Measurements from ENCODE around the gene OBSCN.

OBSCN gene

GRCh38 chr1:228417483-228418203, 209.8 kb downstream of the OBSCN start:
- no peak overlapping the region for H3K9ac ChIP-seq (ENCODE audit: low read length)
- H4K20me1 ChIP-seq (ENCODE audit: insufficient read depth, low read length) = no peaks in the 10 kb centered on the region
- H3K27me3 ChIP-seq (ENCODE audit: insufficient read depth, low read length) = no peaks in the 10 kb centered on the region
- no peaks in the 10 kb centered on the region for H3K9me3 ChIP-seq (ENCODE audit: low read length)
- no peaks in the 10 kb centered on the region for H3F3A ChIP-seq (ENCODE audit: insufficient read depth, low read length)
- TF ChIP-seq CTCF (IDR thresholded peaks at IDR 0.05; ENCODE audit: low read length) (no peak), EZH2 (IDR thresholded peaks at IDR 0.05; ENCODE audit: borderline replicate concordance, low read length) (no peak)
- H3K4me2 ChIP-seq (ENCODE audit: low read length) = no peak overlapping the region
- H3K9me2 ChIP-seq (ENCODE audit: low read depth, low read length) = no peaks in the 10 kb centered on the region
- no peaks in the 10 kb centered on the region for H3K36me3 ChIP-seq (ENCODE audit: insufficient read depth, low read length)
- H2AFZ ChIP-seq (ENCODE audit: low read length) = no peak overlapping the region
- H3K4me1 ChIP-seq (ENCODE audit: insufficient read depth, low read length, severe bottlenecking) = no peaks in the 10 kb centered on the region
- H3K27ac ChIP-seq (ENCODE audit: low read depth, low read length, poor library complexity, severe bottlenecking) = no peak overlapping the region
- H3K4me3 ChIP-seq (ENCODE audit: low read depth, low read length, poor library complexity, severe bottlenecking) = no peak overlapping the region
- H3K79me2 ChIP-seq (ENCODE audit: insufficient read depth, low read length) = no peaks in the 10 kb centered on the region

DNA sequence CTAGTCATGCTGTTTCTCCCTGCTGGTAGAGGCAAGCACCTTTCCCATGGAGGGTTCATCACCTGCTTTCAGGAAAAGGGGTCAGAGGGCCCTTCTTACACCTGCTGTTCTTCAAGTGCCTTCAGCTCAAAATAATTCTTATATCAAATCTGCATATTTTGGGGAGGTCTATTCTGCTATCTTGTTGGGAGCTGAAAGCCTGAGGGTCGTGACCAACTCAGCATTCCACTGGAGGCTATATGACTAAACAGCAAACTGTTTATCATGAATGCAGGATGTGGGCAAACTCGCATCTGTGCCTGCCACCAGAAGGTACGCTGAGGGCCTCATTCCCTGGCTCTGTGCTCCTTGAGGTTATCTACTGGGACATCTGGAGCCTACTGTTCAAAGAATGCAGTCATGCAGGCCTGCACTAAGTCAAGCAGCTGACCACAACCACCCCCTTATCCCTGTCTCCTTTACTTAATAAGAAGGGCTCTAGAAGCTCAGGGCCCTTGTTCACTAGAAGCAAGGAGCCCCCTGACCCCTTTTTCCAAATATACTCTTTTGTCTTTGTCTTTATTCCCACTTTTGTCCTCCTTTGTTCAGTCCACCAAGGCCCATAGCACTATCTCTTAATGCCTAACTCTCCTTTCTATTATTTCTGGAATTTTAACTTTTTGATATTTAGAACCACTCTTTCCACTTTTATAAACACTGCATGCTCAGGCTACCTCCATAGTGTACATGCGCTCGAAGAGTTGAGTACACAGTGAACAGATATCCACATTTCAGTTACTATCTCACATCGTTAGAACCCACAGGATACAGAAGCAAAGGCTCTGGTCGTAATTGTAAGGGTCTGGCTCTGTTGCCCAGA, 213.4 kb downstream of the OBSCN start:
- no peak overlapping the region for H3K4me3 ChIP-seq (ENCODE audit: low read depth, low read length, poor library complexity, severe bottlenecking)
- H3K9ac ChIP-seq (ENCODE audit: low read length) = no peak overlapping the region
- no peaks in the 10 kb centered on the region for H3K9me3 ChIP-seq (ENCODE audit: low read length)
- no peak overlapping the region for H2AFZ ChIP-seq (ENCODE audit: low read length)
- no peak overlapping the region for H3K4me2 ChIP-seq (ENCODE audit: low read length)
- TF ChIP-seq CTCF (IDR thresholded peaks at IDR 0.05; ENCODE audit: low read length) = no peak
- no peak for TF ChIP-seq EZH2 (IDR thresholded peaks at IDR 0.05; ENCODE audit: borderline replicate concordance, low read length)
- H3F3A ChIP-seq (ENCODE audit: insufficient read depth, low read length) = no peaks in the 10 kb centered on the region
- no peaks in the 10 kb centered on the region for H4K20me1 ChIP-seq (ENCODE audit: insufficient read depth, low read length)
- no peaks in the 10 kb centered on the region for H3K9me2 ChIP-seq (ENCODE audit: low read depth, low read length)
- H3K4me1 ChIP-seq (ENCODE audit: insufficient read depth, low read length, severe bottlenecking) = no peaks in the 10 kb centered on the region
- no peaks in the 10 kb centered on the region for H3K36me3 ChIP-seq (ENCODE audit: insufficient read depth, low read length)
- H3K27me3 ChIP-seq (ENCODE audit: insufficient read depth, low read length) = no peaks in the 10 kb centered on the region
- H3K27ac ChIP-seq (ENCODE audit: low read depth, low read length, poor library complexity, severe bottlenecking) = no peak overlapping the region
- H3K79me2 ChIP-seq (ENCODE audit: insufficient read depth, low read length) = no peaks in the 10 kb centered on the region

DNA sequence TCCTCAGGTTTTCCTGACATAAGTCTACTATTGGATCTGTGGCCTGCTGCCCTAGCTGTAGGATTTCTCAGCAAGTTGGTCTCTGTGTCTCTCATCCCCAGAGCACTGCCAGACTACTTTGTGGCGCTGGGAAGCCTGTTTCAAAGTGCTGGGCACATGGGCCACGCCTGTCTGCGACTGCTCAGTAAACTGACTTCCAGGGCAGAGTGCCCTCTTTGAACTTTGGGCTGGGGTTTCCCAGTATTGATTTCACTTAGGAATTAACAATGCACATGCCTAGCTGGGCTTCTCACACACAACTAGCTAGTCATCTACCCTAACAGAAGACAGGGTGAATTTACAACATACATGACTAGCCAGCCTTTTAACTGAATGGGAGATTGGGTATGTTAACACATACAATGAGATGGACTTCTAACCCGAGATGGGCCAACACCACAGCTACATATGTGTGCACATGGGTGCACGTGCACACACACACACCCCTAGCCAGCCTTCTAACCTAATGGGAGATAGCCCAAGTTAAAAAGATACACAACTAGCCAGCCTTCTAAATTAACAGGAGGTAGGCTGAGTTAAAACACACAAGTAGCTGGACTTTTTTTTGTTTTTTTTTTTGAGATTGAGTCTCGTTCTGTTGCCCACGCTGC, 215.7 kb downstream of the OBSCN start:
- H3K36me3 ChIP-seq (ENCODE audit: insufficient read depth, low read length) = no peaks in the 10 kb centered on the region
- H3K4me2 ChIP-seq (ENCODE audit: low read length) = no peak overlapping the region
- no peaks in the 10 kb centered on the region for H3K4me1 ChIP-seq (ENCODE audit: insufficient read depth, low read length, severe bottlenecking)
- no peaks in the 10 kb centered on the region for H3F3A ChIP-seq (ENCODE audit: insufficient read depth, low read length)
- no peaks in the 10 kb centered on the region for H3K9me2 ChIP-seq (ENCODE audit: low read depth, low read length)
- no peak overlapping the region for H3K27ac ChIP-seq (ENCODE audit: low read depth, low read length, poor library complexity, severe bottlenecking)
- H2AFZ ChIP-seq (ENCODE audit: low read length) = no peak overlapping the region
- H3K27me3 ChIP-seq (ENCODE audit: insufficient read depth, low read length) = no peaks in the 10 kb centered on the region
- no peak overlapping the region for H3K4me3 ChIP-seq (ENCODE audit: low read depth, low read length, poor library complexity, severe bottlenecking)
- no peaks in the 10 kb centered on the region for H3K79me2 ChIP-seq (ENCODE audit: insufficient read depth, low read length)
- TF ChIP-seq EZH2 (IDR thresholded peaks at IDR 0.05; ENCODE audit: borderline replicate concordance, low read length) = no peak
- no peak for TF ChIP-seq CTCF (IDR thresholded peaks at IDR 0.05; ENCODE audit: low read length)
- H4K20me1 ChIP-seq (ENCODE audit: insufficient read depth, low read length) = no peaks in the 10 kb centered on the region
- no peaks in the 10 kb centered on the region for H3K9me3 ChIP-seq (ENCODE audit: low read length)
- H3K9ac ChIP-seq (ENCODE audit: low read length) = no peak overlapping the region
